GM19324 (cell line): ENCODE results near the gene RBM5.
A peak's percentile ranks its signal among the peaks of the same experiment; 100 is the strongest.

ENCODE experiments used
- ATAC-seq: cut with Tn5 transposase; IDR thresholded peaks from one replicate; pipeline ENCODE4 v1.9.1; 2021; ENCODE audit warnings: mild to moderate bottlenecking, moderate library complexity; ENCODE audit not compliant: unreplicated experiment, low FRiP score

The RBM5 gene

DNA sequence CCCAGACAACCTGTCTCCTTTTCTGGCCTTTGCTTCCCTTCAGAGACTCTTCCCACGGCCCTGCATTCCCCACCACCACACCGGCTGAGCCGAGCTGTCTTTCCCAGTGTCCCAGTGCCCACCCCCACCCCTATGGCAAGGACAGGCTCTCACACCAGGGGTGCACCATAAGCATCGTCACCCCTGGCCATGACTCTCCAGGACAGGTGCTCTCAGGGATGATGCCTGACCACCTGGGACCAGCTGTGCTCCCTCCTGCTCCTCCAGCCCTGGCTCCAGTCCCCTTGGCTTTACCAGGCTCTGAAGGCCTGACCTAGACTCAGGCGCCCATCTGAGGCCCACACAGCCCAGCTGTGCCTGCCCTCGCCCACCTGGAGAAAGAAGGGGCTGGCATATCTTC, 48.8 kb downstream of the RBM5 start:
- ATAC-seq: no peak

DNA sequence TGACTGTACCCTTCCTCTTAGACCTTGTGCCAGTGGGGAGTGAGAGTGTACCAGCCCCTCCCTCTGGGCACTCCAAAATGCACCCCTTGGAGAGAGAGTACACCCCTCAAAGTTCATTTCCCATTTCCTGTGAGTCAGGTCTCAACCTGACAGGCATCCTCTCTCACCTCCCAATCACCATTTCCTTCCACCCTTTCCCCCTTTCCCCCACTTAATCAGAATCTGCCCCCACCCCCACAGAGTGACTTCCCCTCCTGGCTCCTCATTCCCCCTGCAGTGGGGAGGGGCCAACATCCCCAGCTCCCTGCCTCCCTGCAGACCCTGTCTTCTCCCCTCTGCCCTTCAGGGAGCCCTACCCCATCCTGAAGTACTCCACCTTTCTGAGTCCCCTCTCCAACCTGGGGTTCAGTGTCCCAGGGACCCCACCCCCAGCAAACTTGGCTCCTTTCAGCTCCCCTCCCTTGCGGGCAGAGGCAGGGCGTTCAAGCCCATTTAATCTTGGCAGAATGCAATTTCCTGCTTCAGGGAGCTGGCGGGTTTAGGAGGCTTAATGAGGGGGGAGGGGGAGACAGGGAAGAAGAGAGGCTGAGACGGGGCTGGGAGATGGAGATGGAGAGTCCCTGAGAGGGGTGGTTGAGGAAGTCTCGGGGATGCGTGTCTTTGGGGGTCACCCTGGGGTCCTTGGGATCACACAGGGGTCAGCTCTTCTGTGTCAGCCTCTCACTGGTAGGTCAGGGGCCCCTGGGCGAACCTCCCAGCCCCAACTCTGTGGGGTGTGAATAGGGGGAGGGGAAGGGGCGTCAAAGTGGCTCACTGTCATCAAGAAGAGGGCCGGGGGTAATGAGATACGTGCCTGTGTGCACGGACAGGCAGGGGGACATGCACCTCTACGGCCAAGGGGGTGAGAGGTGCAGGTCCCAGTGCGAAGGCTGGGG, 49.8 kb downstream of the RBM5 start:
- no peak for ATAC-seq

- ATAC-seq: no peak
Observed at GRCh38 chr3:50139308-50139707, 50.6 kb downstream of the RBM5 start.

- no peak for ATAC-seq
Observed at GRCh38 chr3:50139718-50140423, 51.2 kb downstream of the RBM5 start.

DNA sequence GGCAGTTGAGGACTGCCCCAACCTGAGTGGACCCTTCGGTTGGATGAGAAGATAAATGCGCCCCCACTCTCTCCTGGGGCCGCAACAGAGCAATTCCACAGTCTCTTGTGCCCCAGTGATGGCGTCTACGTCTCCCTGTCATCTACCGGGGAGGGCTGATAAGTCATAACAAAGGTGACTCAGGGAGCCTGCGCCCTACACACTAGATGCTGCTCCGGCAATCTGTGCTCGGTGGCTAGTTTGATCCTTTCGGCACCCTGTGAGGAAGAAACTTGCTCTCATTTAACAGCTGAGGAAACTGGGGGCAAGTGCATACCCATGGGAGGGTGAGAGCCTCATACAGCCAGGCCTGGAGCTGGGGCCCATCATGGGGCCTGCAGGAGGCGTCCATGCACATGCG, 52.3 kb downstream of the RBM5 start:
- no peak for ATAC-seq

DNA sequence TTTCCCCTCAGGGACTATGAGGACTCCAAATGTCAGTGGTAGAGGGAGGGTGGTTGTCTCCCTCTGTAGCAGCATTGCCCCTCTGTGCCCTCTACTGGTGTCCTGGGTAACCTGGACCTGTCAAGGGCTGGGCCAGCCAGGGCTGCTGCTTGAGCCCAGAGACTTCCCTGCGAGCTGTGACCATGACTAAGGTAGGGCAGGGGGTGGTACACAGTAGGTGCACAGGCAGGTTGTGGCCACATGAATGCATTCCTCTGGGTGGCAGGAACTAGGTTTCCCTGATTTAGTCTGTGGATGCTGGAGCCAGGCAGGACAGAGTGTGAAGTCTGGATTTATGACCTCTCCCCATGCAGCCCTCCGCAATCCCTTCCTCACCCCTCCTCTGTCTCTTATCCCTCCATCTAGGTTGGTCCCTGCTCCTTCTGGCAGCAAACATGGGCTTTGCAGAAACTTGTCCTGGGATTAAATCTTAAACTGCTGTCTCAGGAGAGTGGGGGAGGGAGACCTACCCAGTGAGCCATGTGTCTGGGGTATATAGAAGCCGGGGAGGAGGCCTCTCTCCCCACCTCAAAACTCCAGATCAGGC, 57.7 kb downstream of the RBM5 start:
- ATAC-seq: no peak

- no peak for ATAC-seq
Observed at GRCh38 chr3:50147016-50147415, 58.3 kb downstream of the RBM5 start.

DNA sequence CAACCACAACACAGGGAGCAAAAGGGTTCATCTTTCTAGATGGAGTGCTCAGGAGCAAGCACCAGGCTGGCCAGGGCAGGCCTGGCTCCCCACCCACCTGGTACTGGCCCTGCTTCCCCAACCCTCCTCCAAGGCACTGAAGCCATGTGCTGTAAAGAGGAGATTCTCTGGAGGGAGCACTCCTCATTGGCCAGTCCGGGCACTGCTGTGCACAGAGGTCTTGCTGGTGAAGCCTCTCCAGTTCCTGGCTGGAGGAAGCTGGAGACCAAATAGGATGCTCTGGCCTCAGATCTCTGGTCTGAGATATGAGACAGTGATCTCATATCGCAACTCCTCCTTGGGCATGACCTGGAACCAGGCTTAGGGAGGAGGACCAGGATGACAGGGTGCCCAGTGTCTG, 58.7 kb downstream of the RBM5 start:
- no peak for ATAC-seq

DNA sequence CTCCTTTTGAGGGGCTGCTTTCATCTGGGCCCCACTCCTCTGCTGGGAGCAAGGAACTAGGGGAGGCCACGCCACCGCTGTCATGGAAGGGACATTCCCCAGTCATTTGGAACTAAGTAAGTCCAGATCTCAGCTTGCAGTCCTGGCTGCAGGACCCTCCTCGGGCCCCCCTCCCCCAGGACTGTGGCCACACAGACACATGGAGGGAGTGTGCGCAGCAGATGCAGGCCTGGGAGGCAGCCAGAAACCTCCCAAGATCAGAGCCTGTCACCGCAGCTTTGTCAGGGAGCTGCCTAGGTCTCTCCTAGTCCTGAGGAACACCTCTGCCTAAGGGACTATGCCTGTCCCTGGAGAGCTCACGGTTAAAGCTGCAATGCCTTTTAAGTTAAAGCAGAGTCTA, 59.1 kb downstream of the RBM5 start:
- ATAC-seq: no peak

GRCh38 chr3:50150404-50150750, 61.7 kb downstream of the RBM5 start:
- no peak for ATAC-seq

DNA sequence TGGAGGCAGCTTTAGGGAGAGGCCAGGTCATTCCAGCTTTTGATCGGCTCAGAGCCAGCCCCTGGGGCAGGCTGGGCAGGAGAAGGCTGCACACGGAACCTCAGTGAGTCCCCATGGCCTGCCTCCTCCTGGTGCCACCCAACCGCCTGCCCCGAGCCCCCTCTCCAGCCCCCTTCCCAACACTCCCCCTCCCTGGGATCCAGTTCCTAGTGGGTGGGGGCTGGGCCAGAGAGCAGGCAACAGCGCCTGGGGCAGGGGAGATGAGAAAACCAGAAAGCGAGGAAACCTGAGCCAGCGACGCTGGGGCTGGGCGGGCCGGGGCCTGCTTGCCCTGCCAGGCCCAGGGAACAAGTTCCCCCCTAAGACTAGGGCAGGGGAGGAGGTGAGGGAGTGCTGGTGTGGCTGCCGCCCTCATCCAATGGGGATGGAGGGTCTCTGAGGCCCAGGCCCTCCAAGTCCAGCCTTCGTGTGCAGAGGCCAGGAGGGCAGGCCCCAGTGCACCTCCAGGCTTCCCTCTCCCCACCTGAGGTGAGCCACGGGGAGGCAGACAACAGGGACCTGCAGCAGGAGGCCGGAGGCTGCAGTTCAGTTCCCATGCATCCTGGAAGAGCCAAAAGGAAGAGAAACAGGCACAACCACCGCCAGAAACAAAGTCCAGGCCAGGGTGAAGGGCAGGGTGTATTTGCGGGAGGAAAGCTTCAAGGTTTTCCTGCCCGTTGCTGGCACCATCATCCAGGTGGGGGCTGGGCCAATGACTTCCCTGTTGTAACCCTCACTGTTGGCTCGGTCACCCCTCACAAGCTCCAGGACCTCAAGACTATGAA, 62.4 kb downstream of the RBM5 start:
- ATAC-seq: no peak

- no peak for ATAC-seq
Observed at GRCh38 chr3:50151728-50152127, 63.0 kb downstream of the RBM5 start.

GRCh38 chr3:50153782-50154475, 65.2 kb downstream of the RBM5 start:
- ATAC-seq: no peak

- peak; percentile 18 for ATAC-seq
Observed at GRCh38 chr3:50154476-50154839, 65.7 kb downstream of the RBM5 start.

- ATAC-seq: peak; percentile 70
Observed at GRCh38 chr3:50154840-50155490, 66.2 kb downstream of the RBM5 start, which contains the start of gene SEMA3F. Gene SEMA3F, plus strand, starts transcription at chr3:50155324. Its CDS starts 4,299 bp downstream, at chr3:50159623.

DNA sequence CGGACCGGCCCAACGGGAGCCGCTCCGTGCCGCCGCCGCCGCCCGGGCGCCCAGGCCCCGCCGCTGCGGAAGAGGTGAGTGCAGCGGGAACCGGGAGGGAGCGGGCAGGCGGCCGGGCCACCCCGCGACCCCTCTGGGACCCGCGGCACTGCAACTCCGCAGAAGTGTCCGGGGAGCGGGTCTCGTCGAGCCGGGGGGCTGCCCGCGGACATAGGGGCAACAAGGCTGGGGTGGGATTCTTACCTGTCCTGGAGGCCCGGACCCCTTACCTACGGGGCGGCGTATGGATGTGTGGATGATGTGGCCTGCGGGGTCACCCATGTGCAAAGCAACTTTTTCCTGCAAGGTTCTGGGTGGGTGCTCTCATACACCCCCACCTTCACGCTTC, 66.8 kb downstream of the RBM5 start:
- ATAC-seq: no peak

DNA sequence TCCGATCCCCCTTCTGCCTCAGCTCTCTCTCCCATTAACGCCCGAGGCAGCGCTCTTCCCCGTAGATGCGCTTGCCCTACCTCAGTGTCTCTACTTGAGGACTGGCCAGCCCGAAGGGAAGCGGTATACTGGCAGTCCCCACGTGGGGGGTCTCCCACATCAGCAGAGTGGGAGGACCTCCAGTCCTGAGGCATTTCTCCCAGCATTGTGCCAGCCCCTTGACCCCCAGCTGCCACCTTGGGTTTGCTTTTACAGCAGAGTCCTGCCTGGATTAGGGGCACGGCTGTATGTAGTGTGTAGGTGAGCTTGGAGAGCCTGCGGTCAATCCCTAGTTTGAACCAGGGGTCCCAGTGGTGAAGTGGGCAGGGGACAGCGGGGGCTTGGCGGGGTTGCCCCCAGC, 67.2 kb downstream of the RBM5 start:
- no peak for ATAC-seq

GRCh38 chr3:50156549-50157493, 68.1 kb downstream of the RBM5 start:
- ATAC-seq: no peak
